Activated CD4-positive, alpha-beta T cell treated with anti-CD3 and anti-CD28 coated beads for 24 hours (primary cell): ENCODE data around the gene SRSF8.
"Not testable (repeated sequence)": the region's sequence is repeated elsewhere in the genome, so short reads cannot be mapped to it uniquely, and the experiment has no call there.

Experiments used
- DNase-seq, 2 donors: peaks; one replicate each; pipeline ENCODE4 v3.0.0-alpha.2; 2020; ENCODE audit warnings: low read depth in 2 of 2

SRSF8 gene, protein sequence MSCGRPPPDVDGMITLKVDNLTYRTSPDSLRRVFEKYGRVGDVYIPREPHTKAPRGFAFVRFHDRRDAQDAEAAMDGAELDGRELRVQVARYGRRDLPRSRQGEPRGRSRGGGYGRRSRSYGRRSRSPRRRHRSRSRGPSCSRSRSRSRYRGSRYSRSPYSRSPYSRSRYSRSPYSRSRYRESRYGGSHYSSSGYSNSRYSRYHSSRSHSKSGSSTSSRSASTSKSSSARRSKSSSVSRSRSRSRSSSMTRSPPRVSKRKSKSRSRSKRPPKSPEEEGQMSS

DNA sequence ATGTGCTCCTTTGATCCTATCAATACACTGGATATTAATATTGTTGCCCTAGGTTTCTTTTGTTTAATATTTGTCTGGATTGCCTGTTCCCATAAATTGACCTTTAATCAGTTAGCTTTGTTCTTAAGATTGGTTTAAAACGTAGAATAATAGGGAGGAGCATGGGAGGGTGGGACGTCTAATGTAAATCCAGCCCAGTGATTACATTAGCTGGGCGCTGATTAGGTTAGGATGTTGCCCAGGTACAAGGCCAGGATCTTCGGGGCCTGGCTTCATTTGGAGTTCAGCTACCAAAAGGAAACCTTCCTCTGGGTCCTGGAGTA, at the start of gene SRSF8:
Gene SRSF8, plus strand, starts transcription at position 204 of the 323 bp plus-strand sequence. CDS start 308 bp downstream, outside the sequence.
- no peak for DNase-seq

GRCh38 chr11:95021468-95021867, 45.3 kb upstream of the SRSF8 start:
- not testable (repeated sequence) for DNase-seq

DNA sequence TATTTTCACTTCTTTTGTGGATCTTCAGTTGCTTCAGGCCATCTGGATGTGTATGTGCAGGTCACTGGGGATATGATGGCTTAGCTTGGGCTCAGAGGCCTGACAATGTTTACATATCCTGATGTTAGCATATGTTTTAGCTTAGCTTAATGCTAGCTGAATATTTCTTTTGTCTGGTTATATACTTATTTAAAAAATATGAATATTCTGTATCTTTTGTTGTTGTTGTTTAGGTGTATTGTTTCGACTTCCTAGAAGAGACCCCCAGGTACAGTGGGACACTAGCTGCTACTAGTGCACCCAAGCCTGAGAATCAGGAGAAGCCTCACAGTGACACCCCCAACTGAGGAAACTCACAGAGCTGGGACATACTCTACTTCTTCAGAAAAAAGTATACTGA, 41.8 kb upstream of the SRSF8 start, which contains the start of gene KDM4E:
Gene KDM4E, plus strand, starts transcription at position 301 of the 400 bp plus-strand sequence. CDS start 300 bp downstream, outside the sequence.
- no peak for DNase-seq

GRCh38 chr11:95025594-95025993, 41.1 kb upstream of the SRSF8 start:
- not testable (repeated sequence) for DNase-seq

DNA sequence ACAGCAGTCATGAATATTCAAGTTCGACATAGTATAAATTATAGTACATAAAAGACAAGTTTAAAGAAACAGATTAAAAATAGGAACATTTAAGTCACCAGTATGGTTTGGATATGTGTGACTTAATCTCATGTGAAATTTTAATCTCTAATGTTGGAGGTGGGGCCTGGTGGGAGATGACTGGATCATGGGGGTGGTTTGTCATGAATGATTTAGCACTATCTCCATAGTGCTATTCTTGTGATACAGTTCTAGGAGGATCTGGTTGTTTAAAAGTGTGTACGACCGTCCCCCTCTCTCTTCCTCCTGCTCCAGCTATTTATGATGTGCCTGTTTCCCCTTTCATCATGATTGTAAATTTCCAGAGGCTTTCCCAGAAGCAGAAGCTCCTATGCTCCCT, 38.4 kb upstream of the SRSF8 start:
- no peak for DNase-seq

DNA sequence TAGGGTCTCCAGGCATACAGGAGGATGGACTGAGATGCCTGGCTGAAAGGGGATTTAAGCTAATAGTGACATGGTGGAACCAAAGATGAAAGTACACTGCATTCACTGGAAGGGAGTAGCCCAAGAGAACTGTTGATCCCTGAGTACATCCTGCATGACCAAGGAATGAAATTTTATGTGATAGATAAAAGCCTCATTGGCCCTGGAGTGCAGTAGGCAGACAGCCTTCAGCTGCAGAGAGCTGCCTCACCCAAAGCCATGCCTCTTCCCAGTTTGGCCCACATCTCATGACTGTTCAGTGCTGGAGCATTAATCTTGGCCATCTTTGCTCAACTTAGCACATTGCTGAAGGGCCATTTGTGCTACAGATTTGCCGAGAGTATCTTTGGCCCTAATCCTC, 33.7 kb upstream of the SRSF8 start:
- no peak for DNase-seq

GRCh38 chr11:95035316-95035715, 31.4 kb upstream of the SRSF8 start:
- no peak for DNase-seq

DNA sequence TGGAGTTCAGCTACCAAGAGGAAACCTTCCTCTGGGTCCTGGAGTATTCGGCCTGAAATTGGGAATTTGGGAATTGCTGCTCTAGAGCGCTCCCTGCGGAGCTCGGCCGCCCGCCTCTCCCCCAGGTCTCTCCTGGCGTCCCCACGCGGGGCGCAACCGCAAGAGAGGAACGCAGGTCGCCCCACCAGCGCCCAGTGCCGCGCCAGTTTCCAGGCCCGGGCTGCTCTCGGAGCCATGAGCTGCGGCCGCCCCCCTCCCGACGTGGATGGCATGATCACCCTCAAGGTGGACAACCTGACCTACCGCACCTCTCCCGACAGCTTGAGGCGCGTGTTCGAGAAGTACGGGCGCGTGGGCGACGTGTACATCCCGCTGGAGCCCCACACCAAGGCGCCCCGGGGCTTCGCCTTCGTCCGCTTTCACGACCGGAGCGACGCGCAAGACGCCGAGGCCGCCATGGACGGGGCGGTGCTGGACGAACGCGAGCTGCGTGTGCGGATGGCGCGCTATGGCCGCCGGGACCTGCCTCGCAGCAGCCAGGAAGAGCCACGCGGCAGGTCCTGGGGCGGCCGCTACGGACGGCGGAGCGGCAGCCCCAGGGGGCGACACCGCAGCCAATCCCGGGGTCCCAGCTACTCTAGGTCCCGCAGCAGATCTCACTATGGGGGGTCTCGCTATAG, 29.2 kb upstream of the SRSF8 start:
- not testable (repeated sequence) for DNase-seq

GRCh38 chr11:95042239-95042638, 24.5 kb upstream of the SRSF8 start:
- DNase-seq: no peak

GRCh38 chr11:95042906-95043305, 23.8 kb upstream of the SRSF8 start:
- DNase-seq: no peak

GRCh38 chr11:95044010-95044409, 22.7 kb upstream of the SRSF8 start:
- no peak for DNase-seq

DNA sequence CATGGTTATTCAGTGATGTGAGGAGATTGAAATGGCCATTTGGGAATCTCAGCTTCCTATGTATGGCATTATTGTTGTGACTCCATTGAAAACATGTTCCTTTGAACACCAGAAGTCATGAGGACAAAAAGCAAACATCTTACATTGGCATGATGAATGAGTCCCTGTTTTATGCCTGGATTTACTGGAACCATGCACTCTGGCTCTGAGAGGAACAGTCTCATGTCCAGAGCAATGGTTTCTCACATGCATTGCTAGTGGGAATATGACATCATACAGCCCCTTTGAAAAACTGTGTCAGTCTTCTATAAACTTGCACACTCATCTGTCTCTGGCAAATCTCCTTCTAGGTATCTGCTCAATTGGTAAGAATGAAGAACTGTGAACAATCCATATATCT, 20.9 kb upstream of the SRSF8 start:
- DNase-seq: no peak

- DNase-seq: not testable (repeated sequence)
Measured at GRCh38 chr11:95049122-95049521, 17.6 kb upstream of the SRSF8 start, which contains the start of gene KDM4F. Gene KDM4F (plus strand): TSS chr11:95049422.

DNA sequence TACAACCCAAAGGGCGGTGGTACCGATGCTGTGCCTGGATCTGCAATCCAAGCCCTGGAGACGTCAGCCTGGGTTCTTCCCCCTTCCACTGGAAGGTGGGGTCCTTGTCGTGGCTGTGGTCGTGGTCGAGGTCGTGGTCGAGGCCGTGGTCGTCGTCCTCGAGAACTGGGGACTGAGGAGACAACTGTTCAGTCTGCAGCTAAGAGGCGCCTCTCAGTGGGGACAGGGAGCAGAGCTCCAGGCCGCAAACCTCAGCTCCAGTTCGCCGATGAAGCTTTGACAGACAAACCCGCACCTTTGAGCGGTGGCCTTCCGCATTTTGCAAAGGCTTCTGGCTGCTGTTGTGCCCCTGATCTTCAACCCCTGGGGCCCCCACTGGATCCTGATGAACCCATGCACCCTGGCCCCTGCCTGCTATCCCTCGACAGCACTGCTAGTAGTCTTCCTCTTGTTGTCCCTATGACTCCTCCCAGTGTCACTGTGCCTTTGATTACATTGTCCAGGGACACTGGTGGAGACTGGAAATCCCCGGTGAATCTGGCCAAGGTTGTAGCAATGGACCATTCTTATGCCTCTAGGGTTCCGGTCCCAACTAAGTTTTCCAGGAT, 16.0 kb upstream of the SRSF8 start:
- no peak for DNase-seq

DNA sequence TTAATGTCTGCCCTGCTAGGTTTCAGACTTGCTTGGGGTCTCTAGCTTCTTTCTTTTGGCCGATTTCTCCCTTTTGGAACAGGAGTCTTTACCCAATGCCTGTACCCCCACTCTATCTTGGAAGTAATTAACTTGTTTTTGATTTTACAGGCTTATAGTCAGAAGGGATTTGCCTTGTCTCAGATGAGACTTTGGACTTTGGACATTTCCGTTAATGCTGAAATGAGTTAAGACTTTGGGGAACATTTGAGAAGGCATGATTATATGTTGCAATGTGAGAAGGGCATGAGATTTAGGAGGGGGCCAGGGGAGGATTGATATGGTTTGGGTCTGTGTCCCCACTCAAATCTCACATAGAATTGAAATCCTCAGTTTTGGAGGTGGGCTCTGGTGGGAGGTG, 12.4 kb upstream of the SRSF8 start:
- DNase-seq: no peak

DNA sequence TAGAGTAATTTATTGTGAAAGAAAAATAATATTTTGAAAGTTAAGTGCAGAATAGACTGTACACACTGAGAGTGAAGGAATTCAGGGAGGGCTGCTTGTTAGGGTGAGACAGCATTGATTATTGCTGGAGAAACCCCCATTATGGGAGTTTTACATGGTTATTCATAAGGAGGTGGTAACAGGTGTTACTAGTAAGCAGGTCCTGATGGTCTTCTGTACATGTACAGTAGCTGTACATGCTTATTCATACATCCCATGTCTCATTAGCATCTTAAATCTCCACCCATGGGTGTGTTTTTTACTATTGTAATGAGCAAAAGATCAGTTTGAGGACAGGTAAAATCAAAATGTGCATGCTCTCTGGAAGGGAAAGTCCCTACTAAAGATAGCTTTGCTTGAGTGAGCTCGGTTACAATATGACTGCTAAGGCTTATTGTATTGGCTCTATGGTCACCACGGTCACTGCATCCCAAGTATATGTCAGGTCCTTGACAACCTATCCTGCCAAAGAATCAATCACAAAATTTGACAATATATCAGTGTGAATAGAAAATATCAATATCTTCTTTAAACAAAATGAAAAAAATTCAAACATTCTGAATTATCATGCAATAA, 11.3 kb upstream of the SRSF8 start:
- no peak for DNase-seq

DNA sequence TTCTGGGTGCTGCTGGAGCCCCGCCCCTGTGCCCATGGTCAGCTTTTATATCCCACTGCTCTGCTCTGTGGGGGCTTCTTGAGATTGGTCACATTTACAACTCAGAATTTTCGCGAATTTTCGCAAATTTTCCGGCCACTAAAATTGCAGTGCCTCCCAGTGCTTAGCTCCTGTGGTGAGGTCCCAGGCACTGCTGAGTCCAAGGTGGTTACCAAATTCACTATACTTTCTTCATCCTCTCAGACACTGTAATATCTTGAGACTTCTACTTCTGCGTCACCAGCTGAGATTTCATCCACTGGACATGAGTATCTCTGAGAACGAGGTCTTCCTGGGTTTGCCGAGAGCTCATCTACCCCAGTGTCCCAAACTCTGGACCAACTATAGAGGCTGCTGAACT, 8.8 kb upstream of the SRSF8 start:
- DNase-seq: no peak

DNA sequence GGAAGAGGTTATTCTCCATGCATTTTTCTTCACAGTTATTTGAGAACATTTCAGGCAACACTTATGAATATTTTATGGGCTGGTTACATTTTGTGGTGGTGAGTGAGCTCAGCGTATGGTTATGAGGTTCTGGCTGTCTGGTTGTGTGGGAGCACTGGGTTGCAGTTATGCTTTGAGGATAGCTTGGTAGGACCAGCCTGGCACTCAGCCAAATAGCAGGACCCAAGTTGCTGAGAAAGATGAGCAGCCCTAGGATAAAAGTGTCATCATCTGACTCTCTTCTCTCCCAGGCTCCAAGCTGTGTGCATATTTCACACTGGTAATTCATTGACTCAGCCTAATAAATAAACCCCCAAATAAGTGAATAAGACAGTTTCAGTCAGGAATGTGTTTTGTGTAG, 8.1 kb upstream of the SRSF8 start:
- no peak for DNase-seq

DNA sequence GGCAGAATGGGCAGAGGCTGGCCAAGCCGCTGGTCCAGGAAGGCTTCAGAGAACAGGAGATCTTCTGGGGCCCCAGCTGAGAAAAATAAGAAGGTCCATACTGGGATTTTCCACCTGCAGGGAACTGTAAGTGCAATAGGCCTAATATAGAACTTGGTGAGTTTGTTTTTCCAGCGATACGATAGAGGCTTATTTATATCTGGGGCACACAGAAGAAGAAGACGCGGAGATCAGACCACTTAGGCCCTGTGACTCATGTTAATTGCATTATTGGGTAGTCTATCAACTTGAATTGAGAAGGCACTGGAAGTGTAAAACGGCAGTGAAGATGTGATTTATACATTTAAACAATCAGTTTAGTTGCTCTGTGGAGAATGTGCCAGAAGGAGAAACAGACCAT, 7.7 kb upstream of the SRSF8 start:
- no peak for DNase-seq

GRCh38 chr11:95065336-95065735, 1.4 kb upstream of the SRSF8 start:
- no peak for DNase-seq

- peak; percentile 60 to 64 for DNase-seq
Measured at GRCh38 chr11:95067039-95067840, 521 bp downstream of the SRSF8 start.

DNA sequence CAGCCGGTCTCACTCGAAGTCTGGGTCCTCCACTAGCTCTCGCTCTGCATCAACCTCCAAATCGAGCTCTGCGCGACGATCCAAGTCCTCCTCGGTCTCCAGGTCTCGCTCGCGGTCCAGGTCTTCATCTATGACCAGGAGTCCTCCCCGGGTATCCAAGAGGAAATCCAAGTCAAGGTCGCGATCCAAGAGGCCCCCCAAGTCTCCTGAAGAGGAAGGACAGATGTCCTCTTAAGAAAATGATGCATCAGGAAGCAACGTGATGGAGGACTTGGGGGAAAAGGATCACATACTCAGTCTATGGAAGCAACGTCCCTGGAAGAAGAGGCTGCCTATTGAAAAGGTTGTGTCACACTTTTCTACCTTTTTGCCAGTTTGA, 1.1 kb downstream of the SRSF8 start:
- no peak for DNase-seq
